Embryonic facial prominence (tissue), 1 donor: ENCODE results near the gene MPHOSPH10.
"Not testable (repeated sequence)": the region's sequence is repeated elsewhere in the genome, so short reads cannot be mapped to it uniquely, and the experiment has no call there.

Experiments
- DNase-seq: peaks from one replicate; pipeline ENCODE4 v3.0.0-alpha.2; 2016; ENCODE audit errors: extremely low spot score

Gene MPHOSPH10

DNA sequence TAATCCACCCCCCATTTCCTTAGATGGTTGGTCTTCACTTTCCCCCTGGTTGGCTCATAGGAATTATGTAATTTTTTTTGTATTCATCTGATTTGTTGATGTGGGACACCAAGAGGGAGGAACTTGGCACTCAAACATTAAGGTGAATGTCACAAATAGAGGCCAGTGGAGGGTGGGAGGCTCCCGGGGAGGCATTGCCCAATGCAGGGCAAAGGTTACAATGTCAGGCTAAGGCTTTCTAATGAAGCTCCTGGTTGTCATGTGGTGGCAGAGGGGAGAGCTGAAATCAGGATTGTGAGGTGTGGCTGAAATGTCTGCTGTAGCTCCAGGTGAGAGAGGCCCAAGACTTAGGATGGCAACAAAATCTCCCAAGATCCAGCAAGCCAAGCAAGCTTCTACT is 42.7 kb downstream of the MPHOSPH10 start:
- no peak for DNase-seq

DNA sequence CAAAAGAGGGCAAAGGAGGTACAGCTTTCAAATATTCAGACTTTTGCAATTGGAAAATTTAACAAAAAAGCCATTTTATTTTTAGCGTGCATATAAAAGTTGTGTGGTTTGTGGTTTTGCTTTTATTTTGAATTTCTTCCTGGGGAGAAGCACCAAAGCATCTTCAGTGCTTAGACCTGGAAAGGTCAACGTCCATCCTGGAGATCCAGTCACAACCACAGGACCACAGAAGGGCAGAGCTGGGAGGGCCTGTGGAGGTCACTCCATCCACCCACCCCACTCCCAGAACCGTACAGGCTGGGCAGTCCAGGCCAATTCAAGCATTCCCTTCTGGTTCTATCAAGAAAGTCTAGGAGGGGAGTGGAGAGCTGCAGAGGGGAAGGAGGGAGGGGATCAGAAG is 43.8 kb downstream of the MPHOSPH10 start:
- no peak for DNase-seq

DNA sequence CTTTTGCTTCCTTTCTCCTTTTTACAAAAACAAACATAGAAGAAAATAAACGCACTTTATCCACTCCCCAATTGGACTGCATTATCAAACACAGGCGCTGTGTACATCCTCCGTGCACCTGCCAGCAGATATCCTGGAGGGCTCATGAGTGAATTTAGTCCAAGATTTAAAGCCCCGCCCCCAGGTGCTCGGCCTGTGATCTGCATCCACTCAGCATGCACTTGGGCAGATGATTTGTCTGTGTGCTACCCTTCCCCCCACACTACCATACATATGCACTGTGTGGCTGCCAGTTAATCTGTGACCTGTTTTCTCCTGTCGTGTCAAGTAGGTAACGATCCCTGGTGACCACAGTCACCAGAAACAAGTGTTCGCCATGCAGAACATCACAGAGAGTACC is 48.4 kb downstream of the MPHOSPH10 start:
- not testable (repeated sequence) for DNase-seq

GRCh38 chr2:71181316-71181715 is 50.9 kb downstream of the MPHOSPH10 start:
- no peak for DNase-seq

DNA sequence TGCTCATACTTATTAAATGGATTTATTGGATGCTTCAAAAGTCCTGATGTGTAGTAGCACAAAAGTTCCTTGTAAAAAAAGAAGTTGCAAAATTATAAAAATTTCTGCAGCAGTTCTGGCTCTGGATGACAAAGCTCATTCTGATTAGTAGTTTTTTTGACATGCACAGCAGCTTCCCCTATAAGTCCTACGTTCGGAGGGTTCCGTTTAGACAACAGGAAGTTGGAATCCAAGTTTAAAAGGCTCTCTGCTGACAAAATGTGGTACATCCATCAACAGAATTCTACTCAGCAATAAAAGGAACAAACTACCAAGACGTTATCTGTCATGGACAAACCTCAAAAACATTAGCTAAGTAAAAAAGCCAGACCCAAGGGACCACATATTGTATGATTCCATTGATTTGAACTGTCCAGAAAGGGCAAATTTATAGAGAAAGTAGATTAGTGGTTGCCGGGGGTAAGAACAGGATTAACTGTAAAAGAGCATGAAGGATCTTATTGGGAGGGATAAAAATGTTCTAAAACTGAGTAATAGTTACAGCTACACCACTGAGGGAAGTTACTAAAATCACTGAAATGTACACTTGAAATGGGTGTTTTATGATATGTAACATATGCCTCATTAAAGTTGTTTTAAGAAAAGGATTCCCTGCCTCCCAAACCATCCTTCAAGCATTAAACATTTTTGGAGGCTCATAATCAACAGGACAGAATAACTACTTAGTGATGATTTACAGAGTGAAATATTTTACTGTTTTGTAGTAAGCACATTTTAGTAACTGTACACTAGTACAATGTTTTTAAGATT is 53.1 kb downstream of the MPHOSPH10 start:
- not testable (repeated sequence) for DNase-seq

DNA sequence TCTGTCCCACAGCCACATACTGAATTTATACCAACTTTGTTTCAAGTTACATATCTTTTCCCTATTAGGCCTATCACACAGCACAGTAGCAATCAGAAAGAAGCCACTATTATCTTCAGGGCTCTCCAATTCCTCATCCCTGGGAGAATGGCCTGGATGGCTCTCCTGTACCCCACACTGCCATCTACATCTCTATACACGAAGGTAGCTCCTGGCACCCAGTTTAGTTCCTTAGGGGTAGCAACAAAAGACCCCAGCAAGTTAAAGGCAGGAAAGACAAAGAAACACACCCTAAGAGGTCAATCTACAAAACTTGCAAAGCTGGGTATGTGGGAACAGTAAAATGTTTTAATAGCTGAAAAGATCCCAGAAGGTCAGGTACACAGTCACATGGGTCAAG is 56.5 kb downstream of the MPHOSPH10 start:
- DNase-seq: no peak

- no peak for DNase-seq
Measured at GRCh38 chr2:71187589-71187988, 57.2 kb downstream of the MPHOSPH10 start.

- DNase-seq: no peak
Measured at GRCh38 chr2:71190656-71191569, 60.5 kb downstream of the MPHOSPH10 start.

DNA sequence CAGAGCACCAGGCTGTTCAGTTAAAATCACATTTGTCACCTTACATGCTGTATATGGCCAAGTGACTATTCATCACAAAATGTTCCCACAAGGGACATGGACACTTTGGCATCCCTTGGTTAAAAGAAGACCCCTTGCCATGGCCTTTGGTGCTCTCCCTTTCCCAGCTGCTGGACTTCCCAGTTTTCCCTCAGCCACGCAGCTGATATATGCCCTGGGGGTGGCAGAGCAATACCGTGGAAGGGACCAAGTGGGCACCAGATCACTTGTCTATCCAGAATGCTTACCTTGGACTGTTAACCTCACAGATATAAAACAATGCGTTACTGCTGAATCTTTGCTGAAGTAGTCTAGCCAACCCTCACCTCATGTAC is 61.1 kb downstream of the MPHOSPH10 start:
- DNase-seq: no peak
